NOMO-1 treated with dmso at 0.1 percent for 144 hours (cell line): ENCODE data around the gene DMWD.
"Not testable (repeated sequence)": the region's sequence is repeated elsewhere in the genome, so short reads cannot be mapped to it uniquely, and the experiment has no call there.

Source experiments
- DNase-seq: peaks from one replicate; lab custom pipeline; 2025; ENCODE audit not compliant: unreplicated experiment; lab: John Stamatoyannopoulos, UW

Gene DMWD

DNA sequence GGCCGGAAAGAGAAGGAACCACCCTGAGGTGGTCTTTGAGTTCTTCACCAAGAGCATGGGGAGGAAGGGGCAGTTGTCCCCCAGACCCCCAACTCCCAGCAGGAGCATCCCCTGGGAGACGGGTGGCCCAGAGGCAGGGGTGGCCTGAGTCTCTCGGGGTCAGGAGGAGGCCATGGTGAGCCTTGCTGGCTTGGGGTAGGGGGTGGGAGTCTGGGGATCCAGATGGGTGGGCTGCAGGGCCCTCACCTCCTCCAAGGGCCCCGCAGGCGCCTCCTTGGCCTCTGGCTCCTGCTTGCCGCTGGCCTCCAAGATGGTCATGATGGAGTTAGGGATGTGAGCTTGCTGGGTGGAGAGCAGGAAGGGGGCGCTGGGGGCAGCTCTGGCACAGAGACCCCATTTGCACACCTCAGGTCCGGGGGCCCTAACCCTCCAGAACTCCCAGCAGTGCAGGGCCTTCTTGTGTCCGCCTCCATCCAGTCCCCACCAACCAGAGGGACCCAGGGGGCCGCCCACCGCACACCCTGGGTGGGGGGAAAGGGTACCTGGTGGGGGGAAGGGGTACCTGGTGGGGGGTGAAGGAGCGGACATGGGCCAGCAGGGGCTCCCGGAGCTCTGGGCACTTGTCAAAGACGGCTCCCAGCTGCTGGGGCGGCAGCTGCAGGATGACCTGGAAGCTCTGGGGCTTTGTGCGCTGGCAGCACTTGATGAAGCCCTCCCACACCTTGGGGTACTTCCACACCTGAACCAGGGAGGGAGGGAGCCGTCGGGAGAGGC is 23.8 kb upstream of the DMWD start:
- DNase-seq = no peak

DNA sequence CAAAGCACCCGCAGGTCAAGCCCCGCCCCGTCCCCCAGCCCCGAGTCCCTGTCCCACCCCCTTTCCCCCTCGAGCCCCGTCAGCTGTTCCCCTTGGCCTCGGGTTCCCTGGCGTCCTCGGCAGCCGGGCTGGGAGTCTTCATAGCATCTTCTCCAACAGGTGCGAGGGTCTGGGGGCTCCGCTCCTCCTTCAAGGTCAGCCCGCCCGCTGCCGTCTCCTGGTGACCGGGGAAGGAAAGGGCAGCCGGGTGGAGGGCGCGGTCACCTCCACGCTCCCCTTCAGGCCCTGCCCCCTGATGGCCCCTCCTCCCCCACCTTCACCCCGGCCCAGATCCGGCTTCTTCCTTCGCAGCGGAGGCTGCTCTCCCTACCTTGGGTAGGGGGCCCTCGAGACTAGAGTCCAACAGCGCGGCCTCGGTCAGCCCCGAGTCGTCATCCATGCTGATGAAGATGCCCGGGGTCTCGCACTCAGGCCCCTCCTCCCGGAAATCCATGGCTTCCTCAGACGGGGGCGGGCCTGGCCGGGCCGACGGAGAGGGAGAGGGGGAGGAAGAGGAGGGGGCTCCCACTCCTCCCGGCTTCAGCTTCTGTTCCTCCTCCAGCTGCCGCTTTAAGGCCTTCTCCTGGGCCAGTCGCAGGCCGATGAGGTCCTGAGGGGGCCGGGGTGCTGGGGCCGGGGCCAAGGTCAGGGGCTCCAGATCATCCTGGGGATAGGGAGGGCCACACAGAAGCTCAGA is 23.0 kb upstream of the DMWD start:
- no peak for DNase-seq

- DNase-seq = no peak
Measured at GRCh38 chr19:45814851-45815480, 22.3 kb upstream of the DMWD start, which contains the start of gene RSPH6A. TSS of gene RSPH6A (minus strand) at chr19:45815308. CDS start at chr19:45815176, 132 bp downstream.

GRCh38 chr19:45814166-45814780 is 21.6 kb upstream of the DMWD start:
- no peak for DNase-seq

- DNase-seq = no peak
Measured at GRCh38 chr19:45812297-45812696, 19.7 kb upstream of the DMWD start.

DNA sequence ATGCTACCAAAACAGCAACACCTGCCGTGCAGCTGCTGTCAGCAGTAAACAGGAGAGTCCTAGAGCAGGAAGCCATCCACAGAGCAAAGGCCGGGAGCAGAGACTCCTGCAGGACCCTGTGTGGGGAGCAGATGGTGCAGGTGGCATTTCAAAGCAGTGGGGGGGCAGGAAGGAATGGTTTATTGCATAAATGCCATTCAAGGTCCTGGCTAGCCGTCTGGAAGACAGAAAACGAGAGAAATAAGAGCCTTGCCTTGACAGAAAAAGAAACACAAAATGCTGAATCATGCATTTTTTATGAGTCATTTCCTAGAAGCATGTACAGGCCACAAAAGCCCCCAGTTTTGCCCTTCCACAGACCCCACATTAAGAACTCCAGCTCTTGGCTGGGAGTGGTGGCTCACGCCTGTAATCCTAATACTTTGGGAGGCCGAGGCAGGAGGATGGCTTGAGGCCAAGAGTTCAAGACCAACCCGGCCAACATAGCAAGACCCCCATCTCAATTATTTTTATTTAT is 17.1 kb upstream of the DMWD start:
- DNase-seq = no peak

DNA sequence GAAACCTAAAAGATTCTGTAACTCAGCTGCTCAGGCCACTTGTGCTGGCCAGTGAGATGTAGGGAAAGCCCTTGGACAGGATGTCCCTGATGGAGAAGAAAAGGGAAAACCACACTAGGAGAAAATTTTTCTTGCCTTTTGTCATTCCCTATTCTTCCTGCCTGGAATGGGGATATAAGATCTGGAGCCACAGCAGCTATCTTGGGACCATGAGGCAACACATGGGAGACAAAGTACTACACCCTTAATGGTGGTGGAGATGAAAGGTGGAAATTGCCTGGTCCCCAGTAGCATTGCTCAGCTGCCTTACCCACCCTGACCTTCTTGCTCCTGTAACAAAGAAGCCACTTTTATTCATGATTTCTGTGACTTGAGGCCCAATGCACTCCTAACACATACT is 13.1 kb upstream of the DMWD start:
- no peak for DNase-seq

GRCh38 chr19:45804959-45805230 is 12.2 kb upstream of the DMWD start:
- DNase-seq = no peak

DNA sequence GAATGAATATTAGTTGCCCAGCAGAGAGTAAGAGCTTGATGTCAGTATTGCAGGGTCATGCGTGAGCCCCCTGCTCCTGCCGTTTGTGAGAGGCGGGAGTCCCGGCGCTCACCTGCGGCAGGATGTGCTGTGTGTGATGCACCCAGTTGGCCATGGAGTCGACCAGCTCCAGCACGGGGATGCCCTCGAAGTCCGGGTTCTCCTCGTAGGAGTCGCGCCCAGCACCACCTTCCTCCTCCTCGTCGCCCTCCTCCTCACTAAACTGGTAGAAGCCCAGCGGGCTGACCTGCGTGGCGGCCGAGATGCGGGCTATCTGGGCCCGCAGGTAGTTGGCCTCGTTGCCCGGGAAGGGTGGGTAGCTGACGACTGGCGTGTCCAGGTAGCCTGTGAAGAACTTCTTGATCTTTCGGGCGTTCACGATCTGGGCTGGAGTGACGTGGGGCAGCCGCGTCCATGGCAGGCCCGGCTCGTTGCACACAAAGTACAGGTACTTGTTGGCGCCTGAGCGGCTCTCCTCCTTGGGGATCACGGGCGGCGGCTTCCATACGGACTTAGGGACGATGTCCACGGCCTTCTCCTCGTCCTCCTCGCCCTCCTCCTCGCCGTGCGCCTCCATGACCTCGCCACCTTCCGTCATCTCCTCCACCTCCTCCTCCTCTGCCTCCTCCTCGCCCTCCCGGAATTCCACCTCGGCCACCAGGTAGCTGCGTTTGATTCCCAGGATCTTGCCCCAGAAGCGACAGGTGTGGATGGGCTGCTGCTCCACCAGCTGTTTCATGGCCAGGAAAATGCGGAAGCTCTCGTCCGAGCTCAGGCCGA is 11.7 kb upstream of the DMWD start:
- DNase-seq = no peak

DNA sequence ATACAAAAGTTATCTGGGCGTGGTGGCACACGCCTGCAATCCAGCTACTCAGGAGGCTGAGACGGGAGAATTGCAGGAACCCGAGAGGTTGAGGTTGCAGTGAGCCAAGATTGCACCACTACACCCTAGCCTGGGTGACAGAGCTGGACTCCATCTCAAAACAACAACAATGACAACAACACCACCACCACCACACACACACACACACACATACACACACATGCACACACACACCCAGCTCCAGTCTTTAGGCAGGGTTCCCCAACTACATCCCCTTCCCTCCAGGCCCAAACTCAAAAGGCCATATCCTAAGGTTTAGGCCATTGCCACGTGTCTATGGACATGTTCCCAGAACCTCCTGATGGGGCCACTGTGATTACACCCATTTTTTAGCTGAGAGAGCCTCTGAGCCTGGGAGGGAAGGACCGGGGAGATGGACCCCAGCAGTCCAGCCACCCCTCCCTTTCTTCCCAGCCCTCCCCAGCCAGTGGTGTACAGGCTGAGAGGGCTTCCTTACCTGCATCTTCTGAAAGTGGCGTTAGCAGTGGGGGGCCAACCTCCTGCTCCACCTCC is 9.0 kb upstream of the DMWD start:
- DNase-seq = no peak

DNA sequence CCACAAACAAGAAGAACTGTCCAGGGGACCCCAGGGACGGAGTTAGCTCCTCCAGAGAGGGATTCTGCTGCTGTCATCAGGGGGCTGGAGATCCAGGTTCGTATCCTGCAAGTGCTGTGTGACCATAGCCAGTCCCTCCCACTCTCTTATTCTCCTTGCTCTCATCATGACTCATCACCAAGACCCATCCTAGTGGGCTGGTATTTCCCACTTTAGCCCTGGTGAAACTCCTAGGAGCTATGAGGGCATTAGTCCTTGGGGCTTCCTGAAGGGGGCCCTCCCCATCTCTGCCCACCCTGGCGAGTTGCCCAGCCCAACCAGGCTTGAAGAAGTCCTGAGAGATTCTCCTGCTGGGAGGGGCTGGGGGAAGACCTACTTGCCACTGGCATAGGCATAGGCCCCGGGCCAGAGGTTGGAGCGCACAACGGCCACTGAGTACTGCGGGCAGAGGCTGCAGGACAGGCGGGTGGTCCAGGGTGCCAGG is 7.5 kb upstream of the DMWD start:
- no peak for DNase-seq

DNA sequence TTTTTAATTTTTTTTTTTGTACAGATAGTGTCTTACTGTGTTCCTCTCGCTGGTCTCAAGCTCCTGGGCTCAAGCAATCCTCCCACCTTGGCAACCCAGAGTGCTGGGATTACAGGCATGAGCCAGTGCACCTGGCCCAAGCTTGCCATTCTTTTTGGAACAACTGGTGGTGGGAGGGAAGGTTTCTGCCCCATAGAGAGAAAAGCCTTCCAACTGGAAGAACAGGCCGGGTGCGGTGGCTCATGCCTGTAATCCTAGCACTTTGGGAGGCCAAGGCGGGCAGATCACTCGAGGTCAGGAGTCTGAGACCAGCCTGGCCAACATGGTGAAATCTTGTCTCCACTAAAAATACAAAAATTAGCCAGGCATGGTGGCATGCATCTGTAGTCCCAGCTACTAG is 6.9 kb upstream of the DMWD start:
- DNase-seq = not testable (repeated sequence)

DNA sequence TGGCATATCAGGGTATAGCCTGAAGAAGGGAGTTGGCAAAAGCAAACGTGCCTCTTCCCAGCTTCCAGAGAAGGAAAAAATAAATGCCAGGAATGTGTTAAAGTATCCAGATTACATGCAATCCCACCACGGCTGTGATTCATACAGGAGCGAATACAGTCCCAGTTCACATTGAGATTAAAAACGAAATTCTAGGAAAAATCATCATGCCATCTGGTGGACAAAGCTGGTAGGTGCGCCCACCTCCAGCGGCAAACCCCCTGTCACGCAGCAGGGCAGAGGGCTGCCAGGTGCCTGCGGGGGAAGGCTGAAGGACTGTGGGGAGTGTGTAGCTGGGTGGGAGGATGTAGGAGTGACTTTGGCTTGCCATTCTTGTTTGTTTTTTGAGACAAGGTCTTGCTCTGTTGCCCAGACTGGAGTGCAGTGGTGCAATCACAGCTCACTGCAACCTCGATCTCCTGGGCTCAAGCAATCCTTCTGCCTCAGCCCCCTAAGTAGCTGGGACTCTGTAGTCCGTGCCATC is 6.4 kb upstream of the DMWD start:
- DNase-seq = no peak

DNA sequence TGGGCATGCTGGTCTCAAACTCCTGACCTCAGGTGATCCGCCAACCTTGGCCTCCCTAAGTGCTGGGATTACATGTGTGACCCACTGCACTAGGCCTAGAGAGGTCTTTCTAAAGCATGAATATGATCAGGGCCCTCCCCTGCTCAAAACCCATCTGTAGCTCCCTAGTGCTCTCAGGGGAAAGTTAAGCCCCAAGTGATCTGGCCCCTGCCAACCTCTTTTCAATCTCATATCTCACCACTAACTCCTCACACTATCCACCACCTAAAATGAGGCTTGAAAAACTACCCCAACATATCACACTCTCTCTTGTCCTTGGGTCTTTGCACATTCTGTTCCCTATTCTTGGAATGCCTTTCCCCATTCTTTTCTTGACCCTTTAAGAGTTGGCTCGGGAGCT is 2.0 kb upstream of the DMWD start:
- DNase-seq = no peak

DNA sequence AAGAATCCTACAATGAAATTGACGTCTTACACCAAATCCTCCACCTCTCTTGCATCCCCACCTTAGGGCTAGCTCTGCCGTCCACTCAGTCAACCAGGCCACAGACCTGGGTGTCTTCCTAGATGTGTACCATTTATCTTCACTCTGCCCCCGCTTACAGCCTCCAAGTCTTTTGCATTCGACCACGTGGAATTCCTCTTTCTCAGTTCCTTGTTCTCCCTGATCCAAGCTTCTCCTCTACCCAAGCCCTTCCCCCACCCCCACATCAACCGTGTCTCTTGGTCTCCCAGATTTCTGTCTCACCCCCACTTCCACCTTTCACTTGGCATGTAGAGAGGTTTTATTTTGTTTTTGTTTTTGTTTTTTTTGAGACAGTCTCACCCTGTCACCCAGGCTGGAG is 1.2 kb upstream of the DMWD start:
- DNase-seq = no peak

DNA sequence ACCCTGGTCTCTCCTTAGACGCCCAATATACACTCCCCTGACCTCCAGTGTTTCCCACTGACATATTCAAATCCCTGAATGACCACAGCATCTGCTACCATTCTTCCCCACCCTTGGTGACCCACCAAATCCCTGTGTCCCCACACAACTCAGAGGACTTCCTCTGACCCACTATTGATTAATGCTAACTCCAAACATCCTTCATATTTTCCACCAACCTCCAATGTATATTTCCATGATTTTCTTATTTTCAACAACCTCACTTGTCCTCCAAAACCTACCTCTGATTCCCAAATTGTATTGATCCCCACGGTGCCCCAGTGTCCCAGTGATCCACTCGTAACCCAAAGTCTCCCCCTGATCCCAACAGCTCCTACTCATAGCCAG is 526 bp upstream of the DMWD start:
- DNase-seq = no peak

DNA sequence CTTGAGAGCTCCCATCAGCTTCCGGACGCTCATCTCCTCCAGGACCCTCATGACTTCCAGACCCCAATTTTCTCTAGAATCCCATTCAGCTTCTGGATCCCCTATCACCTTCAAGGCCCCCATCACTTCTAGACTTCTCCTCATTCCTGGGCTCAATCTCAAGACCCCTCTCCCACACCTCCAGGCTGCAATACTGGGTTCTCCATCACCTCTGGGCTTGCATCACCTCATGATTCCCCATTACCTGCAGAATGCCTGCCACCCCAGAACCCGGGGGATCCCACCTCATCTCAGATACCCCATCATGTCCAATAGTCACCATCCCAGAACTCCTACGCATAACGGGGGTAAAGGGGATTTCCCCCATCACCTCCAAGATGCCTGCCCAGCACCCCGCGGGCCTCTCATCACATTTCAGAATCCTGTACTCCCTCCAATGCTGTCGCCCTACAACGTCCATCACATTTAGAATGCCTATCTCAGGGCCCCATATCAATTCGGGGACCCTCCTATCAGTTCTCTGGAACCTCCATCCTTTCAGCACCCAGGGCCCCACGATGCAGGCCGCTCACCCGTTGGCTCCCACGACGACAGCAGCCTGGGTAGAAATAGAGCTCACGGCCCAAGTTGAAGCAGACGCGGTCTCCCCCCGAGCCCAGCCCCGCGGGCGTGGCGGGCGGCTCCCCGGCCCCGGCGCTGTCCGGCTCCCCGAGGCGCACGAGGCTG is 738 bp downstream of the DMWD start:
- no peak for DNase-seq

DNA sequence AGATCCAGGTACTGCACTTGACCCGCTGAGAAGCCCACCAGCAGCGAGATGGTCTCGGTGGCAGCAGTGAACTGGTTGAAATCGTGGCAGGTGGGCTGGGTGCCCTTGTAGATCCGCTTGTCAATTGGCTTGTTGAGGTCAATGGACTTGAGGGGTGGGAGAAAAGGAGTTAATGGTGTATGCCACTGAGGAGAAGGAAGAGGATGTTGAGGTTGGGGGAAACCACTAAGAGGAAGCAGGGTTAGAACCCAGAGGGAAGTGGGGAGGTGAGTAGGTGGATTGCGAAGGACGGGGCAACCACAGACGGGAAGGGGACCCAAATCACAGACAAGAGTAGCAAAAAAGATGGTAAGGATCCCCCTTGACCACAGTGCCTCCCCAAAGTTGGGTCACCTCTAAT is 1.7 kb downstream of the DMWD start:
- peak; percentile 93 for DNase-seq

- no peak for DNase-seq
Measured at GRCh38 chr19:45789035-45789786, 3.4 kb downstream of the DMWD start.
